Measurements from ENCODE around the gene KIF1A. TPM values are rescaled to one million over a fixed set of nuclear protein-coding genes. Genes with fewer than 3 reads are reported as not detected.

The KIF1A gene
- polyA plus RNA-seq, 1 donor (not counting 4 experiments of a cell fraction or from before 2014, with no cell fraction given) = not detected

- no peak overlapping the region for H3K27ac ChIP-seq (ENCODE audit: control insufficient read depth, insufficient read depth, low read length)
- TF ChIP-seq CTCF (optimal IDR thresholded peaks at IDR 0.05 in 1 of 3, IDR thresholded peaks at IDR 0.05 in 1 of 3, conservative IDR thresholded peaks at IDR 0.05 in 1 of 3; ENCODE audit: extremely low read depth in 1 of 3, insufficient read depth in 2 of 3, low read length in 3 of 3) = no peak
- no peak for TF ChIP-seq EZH2 (IDR thresholded peaks at IDR 0.05; ENCODE audit: low read length)
- no peaks in the 10 kb centered on the region for H3K36me3 ChIP-seq (ENCODE audit: control insufficient read depth in 2 of 2, extremely low read depth in 1 of 2, insufficient read depth in 2 of 2, low read length in 2 of 2)
- no peaks in the 10 kb centered on the region for H3K4me1 ChIP-seq (ENCODE audit: control insufficient read depth, extremely low read depth, insufficient read depth, low read length)
- H3K27me3 ChIP-seq (ENCODE audit: control insufficient read depth, extremely low read depth, insufficient read depth, low read length) = peaks cover 11% of the 10 kb centered on the region
- FAIRE-seq = no peak
- DNase-seq (ENCODE audit: low read depth, low spot score) = no peak
- no peaks in the 10 kb centered on the region for H3K9me3 ChIP-seq (ENCODE audit: control insufficient read depth, low read depth, low read length)
- H4K20me1 ChIP-seq (ENCODE audit: control insufficient read depth, extremely low read depth, insufficient read depth, low read length) = no peaks in the 10 kb centered on the region
- no peak overlapping the region for H3K4me2 ChIP-seq (ENCODE audit: control insufficient read depth, extremely low read depth, insufficient read depth, low read depth, low read length)
- H3K9me1 ChIP-seq (ENCODE audit: control insufficient read depth, extremely low read depth, insufficient read depth, low read length) = no peaks in the 10 kb centered on the region
- dilution Hi-C loops (cut with MboI; ENCODE audit: extremely low pct_ligation_motif_present, low sequenced_read_pairs) = no loop called here
- H2AFZ ChIP-seq (ENCODE audit: control insufficient read depth, low read length) = no peak overlapping the region
- H3K4me3 ChIP-seq (ENCODE audit: control insufficient read depth in 2 of 3, extremely low read depth in 1 of 3, insufficient read depth in 2 of 3, low read depth in 1 of 3, low read length in 3 of 3) = no peak overlapping the region
- no peak overlapping the region for H3K9ac ChIP-seq (ENCODE audit: control insufficient read depth, extremely low read depth, insufficient read depth, low read length)
- no peaks in the 10 kb centered on the region for H3K79me2 ChIP-seq (ENCODE audit: control insufficient read depth, insufficient read depth, low read length)
Observed at GRCh38 chr2:240790370-240791220, 29.4 kb downstream of the KIF1A start.

- no peak overlapping the region for H3K27ac ChIP-seq (ENCODE audit: control insufficient read depth, insufficient read depth, low read length)
- dilution Hi-C loops (cut with MboI; ENCODE audit: extremely low pct_ligation_motif_present, low sequenced_read_pairs) = no loop called here
- H3K79me2 ChIP-seq (ENCODE audit: control insufficient read depth, insufficient read depth, low read length) = no peaks in the 10 kb centered on the region
- DNase-seq (ENCODE audit: low read depth, low spot score) (no peak), FAIRE-seq (no peak)
- no peaks in the 10 kb centered on the region for H3K4me1 ChIP-seq (ENCODE audit: control insufficient read depth, extremely low read depth, insufficient read depth, low read length)
- H3K9me3 ChIP-seq (ENCODE audit: control insufficient read depth, low read depth, low read length) = no peaks in the 10 kb centered on the region
- peaks cover 11% of the 10 kb centered on the region for H3K27me3 ChIP-seq (ENCODE audit: control insufficient read depth, extremely low read depth, insufficient read depth, low read length)
- H3K9me1 ChIP-seq (ENCODE audit: control insufficient read depth, extremely low read depth, insufficient read depth, low read length) = no peaks in the 10 kb centered on the region
- no peak overlapping the region for H2AFZ ChIP-seq (ENCODE audit: control insufficient read depth, low read length)
- H3K4me2 ChIP-seq (ENCODE audit: control insufficient read depth, extremely low read depth, insufficient read depth, low read depth, low read length) = no peak overlapping the region
- no peak overlapping the region for H3K4me3 ChIP-seq (ENCODE audit: control insufficient read depth in 2 of 3, extremely low read depth in 1 of 3, insufficient read depth in 2 of 3, low read depth in 1 of 3, low read length in 3 of 3)
- H4K20me1 ChIP-seq (ENCODE audit: control insufficient read depth, extremely low read depth, insufficient read depth, low read length) = no peaks in the 10 kb centered on the region
- no peaks in the 10 kb centered on the region for H3K36me3 ChIP-seq (ENCODE audit: control insufficient read depth in 2 of 2, extremely low read depth in 1 of 2, insufficient read depth in 2 of 2, low read length in 2 of 2)
- no peak overlapping the region for H3K9ac ChIP-seq (ENCODE audit: control insufficient read depth, extremely low read depth, insufficient read depth, low read length)
- no peak for TF ChIP-seq CTCF (optimal IDR thresholded peaks at IDR 0.05 in 1 of 3, IDR thresholded peaks at IDR 0.05 in 1 of 3, conservative IDR thresholded peaks at IDR 0.05 in 1 of 3; ENCODE audit: extremely low read depth in 1 of 3, insufficient read depth in 2 of 3, low read length in 3 of 3)
- no peak for TF ChIP-seq EZH2 (IDR thresholded peaks at IDR 0.05; ENCODE audit: low read length)
Observed at GRCh38 chr2:240789501-240790369, 30.3 kb downstream of the KIF1A start.
